Purkinje cell (primary cell): ENCODE data around the gene PSPN. TPM values are rescaled to one million over a fixed set of nuclear protein-coding genes. Genes with fewer than 3 reads are reported as not detected.

ENCODE experiments used
- polyA plus RNA-seq: library from polyadenylated mRNA; unstranded; fragments of >200 nt; fragmentation: Nextera tagmentation; gene quantifications from 2 replicates; pipeline ENCODE4 v1.2.1, GENCODE V29; 2014

PSPN gene, protein sequence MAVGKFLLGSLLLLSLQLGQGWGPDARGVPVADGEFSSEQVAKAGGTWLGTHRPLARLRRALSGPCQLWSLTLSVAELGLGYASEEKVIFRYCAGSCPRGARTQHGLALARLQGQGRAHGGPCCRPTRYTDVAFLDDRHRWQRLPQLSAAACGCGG
- polyA plus RNA-seq, result 0.35 TPM in 1 of 2 replicates, not detected in the other

DNA sequence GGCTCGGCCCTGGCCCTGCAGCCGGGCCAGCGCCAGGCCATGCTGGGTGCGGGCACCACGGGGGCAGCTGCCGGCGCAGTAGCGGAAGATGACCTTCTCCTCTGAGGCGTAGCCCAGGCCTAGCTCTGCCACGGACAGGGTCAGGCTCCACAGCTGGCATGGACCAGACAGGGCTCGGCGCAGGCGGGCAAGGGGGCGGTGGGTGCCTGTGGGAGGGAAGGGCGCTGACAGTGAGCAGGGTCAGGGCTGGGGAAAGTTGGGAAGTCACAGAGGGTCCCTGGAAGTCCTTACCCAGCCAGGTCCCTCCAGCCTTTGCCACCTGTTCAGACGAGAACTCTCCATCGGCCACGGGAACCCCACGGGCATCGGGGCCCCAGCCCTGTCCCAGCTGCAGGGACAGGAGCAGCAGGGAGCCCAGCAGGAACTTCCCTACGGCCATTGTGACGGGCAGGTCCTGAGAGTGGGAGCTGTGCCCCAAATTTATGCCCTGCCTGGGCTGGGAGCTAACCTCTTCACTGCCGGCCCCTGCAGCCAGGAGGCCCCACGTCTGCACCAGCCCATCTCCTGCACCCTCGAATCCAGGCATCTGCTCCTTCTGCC, at the start of gene PSPN:
Gene PSPN, minus strand, starts transcription at position 523 of the 600 bp plus-strand sequence. Its CDS starts 84 bp downstream, at position 439.

DNA sequence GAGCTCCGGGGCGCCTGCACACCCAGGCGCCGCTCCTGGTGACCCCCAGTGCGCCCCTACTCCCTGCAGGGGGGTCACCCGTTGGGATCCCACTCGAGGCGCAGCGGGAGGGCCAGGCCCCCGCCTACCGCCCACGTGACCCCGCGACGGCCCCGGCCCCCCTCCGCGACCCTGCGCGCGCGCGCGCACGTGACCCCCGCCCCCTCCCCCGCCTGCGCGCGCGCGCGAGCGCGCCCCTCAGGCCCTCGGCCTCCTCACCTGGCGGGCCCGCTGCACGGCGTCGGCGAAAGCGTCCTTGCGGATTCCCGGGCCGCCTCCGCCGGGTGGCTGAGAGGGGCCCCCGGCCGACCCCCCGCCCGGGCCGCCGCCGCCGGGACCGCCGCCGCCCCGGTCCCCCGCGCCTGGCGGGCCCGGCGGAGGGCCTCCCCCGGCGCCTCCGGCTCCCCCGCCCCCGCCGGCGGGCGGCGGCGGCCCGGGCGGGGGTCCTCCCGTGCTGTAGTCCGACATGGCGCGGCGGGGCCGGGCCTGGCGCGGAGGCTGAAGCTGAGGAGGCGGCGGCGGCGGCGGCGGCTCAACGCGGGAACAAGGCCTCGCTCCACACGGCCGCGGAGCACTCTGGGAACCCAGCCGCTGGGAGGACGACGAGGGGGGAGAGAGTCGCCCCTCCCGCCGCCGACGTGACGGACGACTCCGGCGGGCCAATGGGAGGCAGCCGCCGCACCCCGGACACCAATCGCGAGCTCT, 48.6 kb upstream of the PSPN start, which contains the start of gene KHSRP:
Gene KHSRP, minus strand, starts transcription at position 617 of the 744 bp plus-strand sequence. Its CDS starts 110 bp downstream, at position 507.

DNA sequence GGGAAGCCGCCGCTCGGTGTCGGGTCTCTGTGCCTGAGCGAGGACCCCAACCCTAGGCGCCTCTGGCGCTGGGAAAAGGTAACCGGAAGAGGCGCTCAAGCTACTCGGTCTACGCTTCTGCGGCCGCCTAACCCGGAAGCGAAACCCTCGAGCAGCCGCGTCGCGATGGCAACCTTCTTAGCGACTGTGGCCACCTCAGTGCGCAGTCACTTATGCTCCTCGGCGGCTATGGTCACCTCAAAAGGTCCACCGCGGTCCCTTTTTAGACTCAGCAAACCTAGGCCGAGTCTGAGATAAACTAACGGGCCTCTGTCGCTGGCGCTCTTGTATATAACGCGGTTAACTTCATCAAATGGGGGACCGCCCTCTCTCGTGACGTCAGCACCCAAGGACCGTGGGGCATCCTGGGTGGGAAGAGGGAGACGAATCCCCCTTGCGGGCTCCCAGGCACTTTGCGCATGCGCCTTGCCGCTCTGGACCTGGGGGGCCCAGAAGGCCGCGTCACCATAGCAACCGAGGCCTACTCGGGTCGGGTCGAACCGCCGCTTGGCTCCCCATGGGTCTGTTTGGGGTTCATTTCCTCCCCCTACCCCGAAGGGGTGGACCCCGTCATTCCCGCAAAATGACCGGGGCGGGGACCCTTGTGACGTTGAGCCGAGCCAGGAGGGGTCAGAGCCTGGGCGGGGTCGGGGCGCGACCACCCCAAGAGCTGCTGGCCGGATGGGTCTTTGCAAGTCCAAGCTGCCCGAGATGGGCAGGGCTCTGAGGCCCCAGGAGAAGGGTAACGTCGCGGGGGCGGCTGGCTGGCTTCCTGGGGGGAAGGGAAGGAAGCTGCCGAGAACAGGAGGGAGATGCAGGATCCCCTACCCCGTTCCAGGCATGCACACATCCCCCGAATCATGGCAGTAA, 17.6 kb upstream of the PSPN start, which contains the start of gene GTF2F1:
Gene GTF2F1, minus strand, starts transcription at position 91 of the 909 bp plus-strand sequence. CDS start 169 bp downstream, outside the sequence.

DNA sequence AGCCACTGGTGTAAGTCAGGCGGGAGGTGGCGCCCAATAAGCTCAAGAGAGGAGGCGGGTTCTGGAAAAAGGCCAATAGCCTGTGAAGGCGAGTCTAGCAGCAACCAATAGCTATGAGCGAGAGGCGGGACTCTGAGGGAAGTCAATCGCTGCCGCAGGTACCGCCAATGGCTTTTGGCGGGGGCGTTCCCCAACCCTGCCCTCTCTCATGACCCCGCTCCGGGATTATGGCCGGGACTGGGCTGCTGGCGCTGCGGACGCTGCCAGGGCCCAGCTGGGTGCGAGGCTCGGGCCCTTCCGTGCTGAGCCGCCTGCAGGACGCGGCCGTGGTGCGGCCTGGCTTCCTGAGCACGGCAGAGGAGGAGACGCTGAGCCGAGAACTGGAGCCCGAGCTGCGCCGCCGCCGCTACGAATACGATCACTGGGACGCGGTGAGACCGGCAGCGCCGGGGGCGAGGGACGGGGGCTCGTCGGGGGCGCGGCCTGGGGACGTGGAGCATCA, 3.1 kb downstream of the PSPN start, which contains the start of gene ALKBH7:
Gene ALKBH7, plus strand, starts transcription at position 201 of the 502 bp plus-strand sequence. Its CDS starts 27 bp downstream, at position 228.

DNA sequence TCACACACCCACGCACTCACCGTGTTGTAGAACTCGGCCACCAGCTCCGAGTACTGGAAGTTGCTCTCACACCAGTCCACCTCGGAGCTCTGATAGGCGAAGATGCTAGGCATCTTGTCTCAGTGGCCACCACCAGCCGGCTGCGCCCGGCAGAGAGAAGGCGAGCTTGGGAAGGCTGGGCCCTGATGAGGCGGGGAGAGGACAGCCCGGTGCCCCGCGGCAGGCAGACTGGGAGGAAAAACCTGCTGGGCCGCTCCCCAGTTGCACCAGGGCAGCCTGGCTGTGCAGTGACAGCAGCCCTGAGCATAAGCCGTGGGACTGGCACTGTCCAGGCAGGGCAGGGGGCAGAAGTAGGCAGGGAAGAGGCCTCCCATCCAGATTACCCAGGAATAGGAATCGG, 42.3 kb downstream of the PSPN start, which contains the start of gene ACER1:
Gene ACER1, minus strand, starts transcription at position 174 of the 400 bp plus-strand sequence. Its CDS starts 61 bp downstream, at position 113.

Other genes with a start within 250 kb of the PSPN start
- gene ACSBG2, start 240.3 kb downstream of the PSPN start, polyA plus RNA-seq, result 2.0 TPM in 1 of 2 replicates, not detected in the other
- gene MLLT1, start 96.0 kb downstream of the PSPN start, polyA plus RNA-seq, result 0.87 and 1.8 TPM in 2 replicates
- not detected in 2 replicates for gene ACER1, start 42.3 kb downstream of the PSPN start, polyA plus RNA-seq
- gene CLPP, start 14.4 kb downstream of the PSPN start, polyA plus RNA-seq, result 32.5 and 41.3 TPM in 2 replicates
- gene ALKBH7, start 3.1 kb downstream of the PSPN start, polyA plus RNA-seq, result 13.5 and 18.5 TPM in 2 replicates
- 7.8 and 12.2 TPM in 2 replicates for gene GTF2F1, start 17.2 kb upstream of the PSPN start, polyA plus RNA-seq
- gene KHSRP, start 48.9 kb upstream of the PSPN start, polyA plus RNA-seq, result 1.5 and 1.7 TPM in 2 replicates
- not detected in 2 replicates for gene SLC25A41, start 57.8 kb upstream of the PSPN start, polyA plus RNA-seq
- 2.3 and 12.2 TPM in 2 replicates for gene SLC25A23, start 83.9 kb upstream of the PSPN start, polyA plus RNA-seq
- not detected in 2 replicates for gene CRB3, start 88.3 kb upstream of the PSPN start, polyA plus RNA-seq
- not detected in 2 replicates for gene DENND1C, start 105.9 kb upstream of the PSPN start, polyA plus RNA-seq
- 28.2 and 83.7 TPM in 2 replicates for gene TUBB4A, start 126.4 kb upstream of the PSPN start, polyA plus RNA-seq
- gene TNFSF9, start 155.1 kb upstream of the PSPN start, polyA plus RNA-seq, result 0.14 and 1.9 TPM in 2 replicates
- 2.3 TPM in 1 of 2 replicates, not detected in the other for gene CD70, start 215.2 kb upstream of the PSPN start, polyA plus RNA-seq